ENCODE measurements around the gene SMARCD3.
A peak's percentile ranks its signal among the peaks of the same experiment; 100 is the strongest.

SMARCD3 gene

DNA sequence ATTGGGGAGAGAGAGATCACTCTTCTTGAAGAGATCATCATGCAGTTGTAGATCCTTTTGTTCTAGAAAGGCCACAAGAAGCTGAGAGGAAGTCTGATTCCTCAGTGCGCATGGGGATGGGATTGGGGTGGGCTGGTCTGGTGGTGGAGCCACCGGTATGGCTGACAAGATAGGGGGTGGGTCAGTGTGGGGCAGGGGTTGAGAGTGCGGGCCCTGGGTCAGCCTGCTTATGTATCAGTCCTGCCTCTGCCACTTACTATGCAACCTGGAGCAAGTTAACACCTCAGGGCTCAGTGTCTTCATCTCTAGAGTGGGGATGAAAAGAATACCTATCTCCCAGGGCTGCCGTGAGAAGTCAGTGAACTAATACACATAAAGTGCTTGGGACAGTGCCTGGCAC is 8.0 kb downstream of the SMARCD3 start:
- DNase-seq (ENCODE audit: insufficient read length, low spot score) (no peak), FAIRE-seq (no peak)

DNA sequence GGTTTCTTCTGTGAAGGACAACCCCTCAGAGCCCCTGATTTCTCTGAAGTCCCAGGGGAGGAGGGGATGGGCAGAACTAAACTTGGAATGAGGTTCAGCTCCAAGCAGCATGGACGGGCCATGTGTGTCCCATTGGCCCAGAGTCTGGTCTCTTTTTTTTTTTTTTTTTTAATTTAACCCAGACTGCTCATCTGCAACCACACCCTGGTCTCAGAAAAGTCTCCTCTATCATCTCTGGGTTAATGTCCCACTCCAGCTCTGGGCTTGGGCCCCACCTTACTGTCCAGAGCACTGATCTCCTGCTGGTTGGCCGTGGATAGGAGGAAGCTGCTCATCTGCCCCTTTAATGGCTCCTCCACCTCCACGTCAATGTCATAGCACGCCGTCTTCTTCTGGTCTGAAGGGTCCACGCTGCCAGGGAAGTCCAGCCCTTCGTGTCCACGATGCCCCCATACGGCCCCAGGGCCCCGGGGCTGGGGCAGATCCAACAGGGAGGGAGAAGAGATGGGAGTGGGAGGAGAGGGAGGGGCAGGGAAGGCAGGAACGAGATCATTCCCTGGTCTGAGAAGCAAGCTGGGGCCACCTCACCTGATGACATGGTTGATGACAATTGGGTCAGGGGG is 8.5 kb downstream of the SMARCD3 start:
- FAIRE-seq (no peak), DNase-seq (ENCODE audit: insufficient read length, low spot score) (no peak)
- TF ChIP-seq POLR2A (IDR thresholded peaks at IDR 0.05; ENCODE audit: low read depth, low read length) (no peak), SPI1 (IDR thresholded peaks at IDR 0.05; ENCODE audit: low read depth, low read length) (no peak), POU2F2 (IDR thresholded peaks at IDR 0.05; ENCODE audit: low read depth, low read length) (no peak), POLR2AphosphoS5 (IDR thresholded peaks at IDR 0.05; ENCODE audit: low read depth, low read length) (no peak; the same call in 1 of the 2 replicates), TAF1 (IDR thresholded peaks at IDR 0.05; ENCODE audit: low read depth, low read length) (no peak), PAX5 (IDR thresholded peaks at IDR 0.05; ENCODE audit: insufficient read depth, low read length, severe bottlenecking) (no peak)

More for the DNA sequence above, 8.0 kb downstream of the SMARCD3 start:
- TF ChIP-seq SPI1 (IDR thresholded peaks at IDR 0.05; ENCODE audit: low read depth, low read length), result no peak
- TF ChIP-seq TAF1 (IDR thresholded peaks at IDR 0.05; ENCODE audit: low read depth, low read length), result no peak
- no peak for TF ChIP-seq POLR2A (IDR thresholded peaks at IDR 0.05; ENCODE audit: low read depth, low read length)
- no peak for TF ChIP-seq PAX5 (IDR thresholded peaks at IDR 0.05; ENCODE audit: insufficient read depth, low read length, severe bottlenecking)
- TF ChIP-seq POLR2AphosphoS5 (IDR thresholded peaks at IDR 0.05; ENCODE audit: low read depth, low read length), result no peak
- no peak for TF ChIP-seq POU2F2 (IDR thresholded peaks at IDR 0.05; ENCODE audit: low read depth, low read length)

DNA sequence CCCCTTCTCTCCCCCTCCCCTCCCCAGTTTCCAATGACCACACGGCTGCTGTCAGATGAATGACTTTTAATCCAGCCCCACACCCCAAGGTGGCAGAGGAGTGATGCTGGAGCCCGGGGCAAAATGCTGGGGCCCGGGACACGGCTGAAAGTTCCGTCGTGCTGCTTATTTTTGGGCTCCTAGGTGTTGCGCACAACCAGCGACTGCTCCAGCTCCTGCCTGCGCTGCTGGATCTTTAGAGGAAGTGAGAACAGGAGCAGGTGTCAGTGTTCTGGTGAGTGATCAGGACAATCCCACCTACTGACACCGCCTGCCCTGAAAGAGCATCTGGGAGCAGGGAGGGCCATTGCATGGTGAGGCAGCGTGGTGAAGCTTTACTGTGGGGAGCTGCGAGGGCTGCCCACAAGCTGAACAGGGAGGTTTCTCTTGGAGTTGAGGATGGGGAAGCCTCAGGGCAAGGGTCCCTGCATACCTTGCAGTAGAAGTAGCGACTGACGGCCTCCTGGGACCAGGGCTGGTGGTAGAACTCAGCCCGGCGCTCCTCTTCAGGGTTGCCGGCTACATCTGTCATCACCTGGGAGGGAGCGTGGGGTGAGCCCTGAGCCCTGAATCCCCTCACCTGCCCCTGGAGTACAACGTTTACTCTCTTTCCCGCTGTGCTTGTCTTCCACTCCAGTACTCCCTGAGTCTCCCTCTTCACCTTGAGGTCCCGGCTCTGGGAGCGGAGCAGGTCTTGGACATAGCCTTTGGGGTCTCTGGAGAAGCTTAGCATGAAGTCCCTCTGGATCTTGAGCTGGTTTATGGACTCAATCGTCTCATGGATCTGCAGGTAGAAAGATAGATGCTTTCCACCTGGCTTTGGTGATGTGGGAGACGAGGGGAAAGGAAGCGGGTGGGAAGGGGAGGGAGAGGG is 9.3 kb downstream of the SMARCD3 start:
- TF ChIP-seq POLR2AphosphoS5 (IDR thresholded peaks at IDR 0.05; ENCODE audit: low read depth, low read length) (no peak; the same call in 1 of the 2 replicates), POLR2A (IDR thresholded peaks at IDR 0.05; ENCODE audit: low read depth, low read length) (no peak; the same call in 1 of the 2 replicates), TAF1 (IDR thresholded peaks at IDR 0.05; ENCODE audit: low read depth, low read length) (no peak), POU2F2 (IDR thresholded peaks at IDR 0.05; ENCODE audit: low read depth, low read length) (0 out of 2 replicates have a peak, but pooled peaks have one; percentile 16), SPI1 (IDR thresholded peaks at IDR 0.05; ENCODE audit: low read depth, low read length) (peak; percentile 61)
- DNase-seq (ENCODE audit: insufficient read length, low spot score), result no peak
- no peak for FAIRE-seq

DNA sequence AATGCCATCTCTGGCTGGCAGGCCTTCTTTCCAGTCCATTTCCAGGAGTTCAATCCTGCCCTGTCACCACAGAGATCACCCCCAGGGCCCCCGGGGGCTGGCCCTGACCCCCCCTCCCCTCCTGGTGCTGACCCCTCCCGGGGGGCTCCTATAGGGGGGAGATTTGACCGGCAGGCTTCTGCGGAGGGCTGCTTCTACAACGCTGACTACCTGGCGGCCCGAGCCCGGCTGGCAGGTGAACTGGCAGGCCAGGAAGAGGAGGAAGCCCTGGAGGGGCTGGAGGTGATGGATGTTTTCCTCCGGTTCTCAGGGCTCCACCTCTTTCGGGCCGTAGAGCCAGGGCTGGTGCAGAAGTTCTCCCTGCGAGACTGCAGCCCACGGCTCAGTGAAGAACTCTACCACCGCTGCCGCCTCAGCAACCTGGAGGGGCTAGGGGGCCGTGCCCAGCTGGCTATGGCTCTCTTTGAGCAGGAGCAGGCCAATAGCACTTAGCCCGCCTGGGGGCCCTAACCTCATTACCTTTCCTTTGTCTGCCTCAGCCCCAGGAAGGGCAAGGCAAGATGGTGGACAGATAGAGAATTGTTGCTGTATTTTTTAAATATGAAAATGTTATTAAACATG is 10.2 kb downstream of the SMARCD3 start:
- DNase-seq (ENCODE audit: insufficient read length, low spot score), result no peak
- no peak for TF ChIP-seq POLR2A (IDR thresholded peaks at IDR 0.05; ENCODE audit: low read depth, low read length)
- no peak for TF ChIP-seq SPI1 (IDR thresholded peaks at IDR 0.05; ENCODE audit: low read depth, low read length)
- no peak for TF ChIP-seq PAX5 (IDR thresholded peaks at IDR 0.05; ENCODE audit: insufficient read depth, low read length, severe bottlenecking)
- no peak for TF ChIP-seq POLR2AphosphoS5 (IDR thresholded peaks at IDR 0.05; ENCODE audit: low read depth, low read length)
- TF ChIP-seq TAF1 (IDR thresholded peaks at IDR 0.05; ENCODE audit: low read depth, low read length), result no peak
- FAIRE-seq, result no peak

DNA sequence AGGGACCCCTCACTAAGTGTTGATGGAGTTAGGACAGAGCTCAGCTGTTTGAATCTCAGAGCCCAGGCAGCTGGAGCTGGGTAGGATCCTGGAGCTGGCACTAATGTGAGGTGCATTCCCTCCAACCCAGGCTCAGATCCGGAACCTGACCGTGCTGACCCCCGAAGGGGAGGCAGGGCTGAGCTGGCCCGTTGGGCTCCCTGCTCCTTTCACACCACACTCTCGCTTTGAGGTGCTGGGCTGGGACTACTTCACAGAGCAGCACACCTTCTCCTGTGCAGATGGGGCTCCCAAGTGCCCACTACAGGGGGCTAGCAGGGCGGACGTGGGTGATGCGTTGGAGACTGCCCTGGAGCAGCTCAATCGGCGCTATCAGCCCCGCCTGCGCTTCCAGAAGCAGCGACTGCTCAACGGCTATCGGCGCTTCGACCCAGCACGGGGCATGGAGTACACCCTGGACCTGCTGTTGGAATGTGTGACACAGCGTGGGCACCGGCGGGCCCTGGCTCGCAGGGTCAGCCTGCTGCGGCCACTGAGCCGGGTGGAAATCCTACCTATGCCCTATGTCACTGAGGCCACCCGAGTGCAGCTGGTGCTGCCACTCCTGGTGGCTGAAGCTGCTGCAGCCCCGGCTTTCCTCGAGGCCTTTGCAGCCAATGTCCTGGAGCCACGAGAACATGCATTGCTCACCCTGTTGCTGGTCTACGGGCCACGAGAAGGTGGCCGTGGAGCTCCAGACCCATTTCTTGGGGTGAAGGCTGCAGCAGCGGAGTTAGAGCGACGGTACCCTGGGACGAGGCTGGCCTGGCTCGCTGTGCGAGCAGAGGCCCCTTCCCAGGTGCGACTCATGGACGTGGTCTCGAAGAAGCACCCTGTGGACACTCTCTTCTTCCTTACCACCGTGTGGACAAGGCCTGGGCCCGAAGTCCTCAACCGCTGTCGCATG is 11.0 kb downstream of the SMARCD3 start:
- FAIRE-seq (no peak), DNase-seq (ENCODE audit: insufficient read length, low spot score) (no peak)
- TF ChIP-seq SPI1 (IDR thresholded peaks at IDR 0.05; ENCODE audit: low read depth, low read length) (no peak), POLR2A (IDR thresholded peaks at IDR 0.05; ENCODE audit: low read depth, low read length) (no peak; the same call in 1 of the 2 replicates), PAX5 (IDR thresholded peaks at IDR 0.05; ENCODE audit: insufficient read depth, low read length, severe bottlenecking) (no peak), TAF1 (IDR thresholded peaks at IDR 0.05; ENCODE audit: low read depth, low read length) (no peak), POLR2AphosphoS5 (IDR thresholded peaks at IDR 0.05; ENCODE audit: low read depth, low read length) (no peak), POU2F2 (IDR thresholded peaks at IDR 0.05; ENCODE audit: low read depth, low read length) (no peak)

DNA sequence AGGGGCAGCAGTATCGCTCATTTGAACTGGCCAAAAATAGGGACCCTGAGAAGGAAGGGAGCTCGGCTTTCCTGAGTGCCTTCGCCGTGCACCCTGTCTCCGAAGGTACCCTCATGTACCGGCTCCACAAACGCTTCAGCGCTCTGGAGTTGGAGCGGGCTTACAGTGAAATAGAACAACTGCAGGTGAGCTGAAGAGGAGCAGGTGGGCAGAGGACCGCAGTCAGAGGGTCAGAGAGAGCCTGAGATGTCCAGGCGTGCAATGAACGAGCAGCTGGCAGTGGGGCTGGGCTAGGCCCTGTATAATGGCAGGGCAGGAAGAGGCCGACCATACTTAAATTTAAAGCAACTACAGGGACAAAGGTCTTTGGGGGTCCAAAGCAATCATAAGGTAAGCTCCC is 12.1 kb downstream of the SMARCD3 start:
- DNase-seq (ENCODE audit: insufficient read length, low spot score) (no peak), FAIRE-seq (no peak)
- TF ChIP-seq PAX5 (IDR thresholded peaks at IDR 0.05; ENCODE audit: insufficient read depth, low read length, severe bottlenecking) (no peak), SPI1 (IDR thresholded peaks at IDR 0.05; ENCODE audit: low read depth, low read length) (no peak), POU2F2 (IDR thresholded peaks at IDR 0.05; ENCODE audit: low read depth, low read length) (no peak), POLR2A (IDR thresholded peaks at IDR 0.05; ENCODE audit: low read depth, low read length) (no peak), TAF1 (IDR thresholded peaks at IDR 0.05; ENCODE audit: low read depth, low read length) (no peak), POLR2AphosphoS5 (IDR thresholded peaks at IDR 0.05; ENCODE audit: low read depth, low read length) (no peak)

DNA sequence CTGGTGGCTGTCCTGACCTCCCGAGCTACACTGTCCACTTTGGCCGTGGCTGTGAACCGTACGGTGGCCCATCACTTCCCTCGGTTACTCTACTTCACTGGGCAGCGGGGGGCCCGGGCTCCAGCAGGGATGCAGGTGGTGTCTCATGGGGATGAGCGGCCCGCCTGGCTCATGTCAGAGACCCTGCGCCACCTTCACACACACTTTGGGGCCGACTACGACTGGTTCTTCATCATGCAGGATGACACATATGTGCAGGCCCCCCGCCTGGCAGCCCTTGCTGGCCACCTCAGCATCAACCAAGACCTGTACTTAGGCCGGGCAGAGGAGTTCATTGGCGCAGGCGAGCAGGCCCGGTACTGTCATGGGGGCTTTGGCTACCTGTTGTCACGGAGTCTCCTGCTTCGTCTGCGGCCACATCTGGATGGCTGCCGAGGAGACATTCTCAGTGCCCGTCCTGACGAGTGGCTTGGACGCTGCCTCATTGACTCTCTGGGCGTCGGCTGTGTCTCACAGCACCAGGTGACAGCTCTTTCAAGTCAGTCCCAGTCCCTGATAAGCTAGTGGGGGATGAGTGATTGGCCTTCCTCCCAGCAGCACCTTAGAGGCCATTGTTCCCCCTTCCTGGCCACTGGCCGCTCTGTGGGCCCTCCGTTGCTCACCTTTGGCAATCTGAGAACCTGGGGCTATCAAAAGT is 13.3 kb downstream of the SMARCD3 start:
- DNase-seq (ENCODE audit: insufficient read length, low spot score) (no peak), FAIRE-seq (no peak)
- no peak for TF ChIP-seq SPI1 (IDR thresholded peaks at IDR 0.05; ENCODE audit: low read depth, low read length)
- TF ChIP-seq TAF1 (IDR thresholded peaks at IDR 0.05; ENCODE audit: low read depth, low read length), result no peak
- TF ChIP-seq POLR2A (IDR thresholded peaks at IDR 0.05; ENCODE audit: low read depth, low read length), result no peak
- TF ChIP-seq POU2F2 (IDR thresholded peaks at IDR 0.05; ENCODE audit: low read depth, low read length), result no peak
- TF ChIP-seq PAX5 (IDR thresholded peaks at IDR 0.05; ENCODE audit: insufficient read depth, low read length, severe bottlenecking), result no peak

DNA sequence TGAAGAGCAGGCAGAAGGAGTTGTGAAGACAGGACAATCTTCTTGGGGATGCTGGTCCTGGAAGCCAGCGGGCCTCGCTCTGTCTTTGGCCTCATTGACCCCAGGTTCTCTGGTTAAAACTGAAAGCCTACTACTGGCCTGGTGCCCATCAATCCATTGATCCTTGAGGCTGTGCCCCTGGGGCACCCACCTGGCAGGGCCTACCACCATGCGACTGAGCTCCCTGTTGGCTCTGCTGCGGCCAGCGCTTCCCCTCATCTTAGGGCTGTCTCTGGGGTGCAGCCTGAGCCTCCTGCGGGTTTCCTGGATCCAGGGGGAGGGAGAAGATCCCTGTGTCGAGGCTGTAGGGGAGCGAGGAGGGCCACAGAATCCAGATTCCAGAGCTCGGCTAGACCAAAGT is 14.7 kb downstream of the SMARCD3 start:
- TF ChIP-seq POLR2A (IDR thresholded peaks at IDR 0.05; ENCODE audit: low read depth, low read length), result no peak
- TF ChIP-seq TAF1 (IDR thresholded peaks at IDR 0.05; ENCODE audit: low read depth, low read length), result no peak
- no peak for TF ChIP-seq SPI1 (IDR thresholded peaks at IDR 0.05; ENCODE audit: low read depth, low read length)
- TF ChIP-seq POLR2AphosphoS5 (IDR thresholded peaks at IDR 0.05; ENCODE audit: low read depth, low read length), result no peak
- no peak for TF ChIP-seq POU2F2 (IDR thresholded peaks at IDR 0.05; ENCODE audit: low read depth, low read length)
- no peak for TF ChIP-seq PAX5 (IDR thresholded peaks at IDR 0.05; ENCODE audit: insufficient read depth, low read length, severe bottlenecking)
- no peak for DNase-seq (ENCODE audit: insufficient read length, low spot score)
- FAIRE-seq, result no peak

Data from GM12891 (cell line).